HG03175 (cell line): ENCODE data around the gene TIMM10.

ENCODE experiments used
- ATAC-seq: cut with Tn5 transposase; IDR thresholded peaks from one replicate; pipeline ENCODE4 v1.9.1; 2021; ENCODE audit warnings: mild to moderate bottlenecking, moderate library complexity; ENCODE audit not compliant: unreplicated experiment

Gene TIMM10

GRCh38 chr11:57487021-57487778 is 43.4 kb downstream of the TIMM10 start:
- no peak for ATAC-seq

GRCh38 chr11:57485217-57485990 is 45.1 kb downstream of the TIMM10 start:
- no peak for ATAC-seq

- peak; percentile 68 for ATAC-seq
These were observed 46.3 kb downstream of the TIMM10 start for GRCh38 chr11:57484141-57484710.

- no peak for ATAC-seq
These were observed 47.0 kb downstream of the TIMM10 start for GRCh38 chr11:57483562-57483918.

GRCh38 chr11:57482782-57483561 is 47.6 kb downstream of the TIMM10 start:
- ATAC-seq, result no peak

GRCh38 chr11:57481915-57482781 is 48.4 kb downstream of the TIMM10 start:
- no peak for ATAC-seq

- no peak for ATAC-seq
These were observed 49.2 kb downstream of the TIMM10 start for GRCh38 chr11:57481315-57481714.

GRCh38 chr11:57480409-57481137 is 50.0 kb downstream of the TIMM10 start:
- ATAC-seq, result peak; percentile 31

- peak; percentile 17 for ATAC-seq
These were observed 50.6 kb downstream of the TIMM10 start for GRCh38 chr11:57479911-57480310.

GRCh38 chr11:57479021-57479663 is 51.4 kb downstream of the TIMM10 start:
- no peak for ATAC-seq
